Endometrial microvascular endothelial cells (primary cell): ENCODE results near the gene SORBS1. TPM values are rescaled to one million over a fixed set of nuclear protein-coding genes. Genes with fewer than 3 reads are reported as not detected.

Source experiments
- in situ Hi-C: cut with HindIII; loops from 2 replicates; pipeline ENCODE4 v1.10.0; 2017; ENCODE audit warnings: low sequenced_read_pairs, low pct_unique_long_range_greater_than_20kb; ENCODE audit errors: inconsistent ontology term
- total RNA-seq: library from RNA; depleted of rRNA; stranded (reverse); fragments of >200 nt; gene quantifications from one replicate; pipeline ENCODE4 v1.2.3, GENCODE V29; 2015; ENCODE audit errors: inconsistent ontology term

Gene SORBS1
- total RNA-seq, 1 donor from 2014 or later: 4.5 TPM

GRCh38 chr10:95300022-95300539 is 261.1 kb downstream of the SORBS1 start:
- in situ Hi-C loops: no loop called here

GRCh38 chr10:95297402-95297801 is 263.8 kb downstream of the SORBS1 start:
- in situ Hi-C loops: no loop called here

- in situ Hi-C loops: no loop called here
These were observed 264.4 kb downstream of the SORBS1 start for GRCh38 chr10:95296764-95297163.

GRCh38 chr10:95295031-95295755 is 266.0 kb downstream of the SORBS1 start:
- in situ Hi-C loops: no loop called here

DNA sequence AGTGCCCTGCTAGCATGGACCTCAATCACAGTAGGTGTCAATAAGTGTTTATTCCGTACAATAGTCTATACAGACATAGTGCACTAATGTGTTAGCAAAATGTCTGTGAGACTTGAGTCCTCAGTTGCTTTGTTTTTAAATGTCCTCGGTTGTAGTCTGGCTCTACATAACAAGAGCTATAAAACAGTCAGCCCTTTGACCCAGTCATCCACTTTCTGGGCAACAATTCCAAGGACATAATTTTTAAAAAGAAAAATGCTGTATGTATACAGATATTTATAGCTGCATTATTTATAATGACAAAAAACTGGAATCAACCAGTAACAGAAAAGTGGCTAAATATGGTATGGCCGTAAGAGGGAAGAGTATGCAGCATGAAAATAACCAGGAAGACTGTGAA is 267.5 kb downstream of the SORBS1 start:
- in situ Hi-C loops: no loop called here

GRCh38 chr10:95291365-95292039 is 269.7 kb downstream of the SORBS1 start:
- in situ Hi-C loops: no loop called here

- in situ Hi-C loops: no loop called here
These were observed 270.5 kb downstream of the SORBS1 start, which contains the start of gene PDLIM1 for GRCh38 chr10:95290461-95291364. TSS of gene PDLIM1 (minus strand) at chr10:95291003. CDS start at chr10:95290915, 88 bp downstream.

- in situ Hi-C loops: no loop called here
These were observed 271.2 kb downstream of the SORBS1 start for GRCh38 chr10:95289921-95290421.

DNA sequence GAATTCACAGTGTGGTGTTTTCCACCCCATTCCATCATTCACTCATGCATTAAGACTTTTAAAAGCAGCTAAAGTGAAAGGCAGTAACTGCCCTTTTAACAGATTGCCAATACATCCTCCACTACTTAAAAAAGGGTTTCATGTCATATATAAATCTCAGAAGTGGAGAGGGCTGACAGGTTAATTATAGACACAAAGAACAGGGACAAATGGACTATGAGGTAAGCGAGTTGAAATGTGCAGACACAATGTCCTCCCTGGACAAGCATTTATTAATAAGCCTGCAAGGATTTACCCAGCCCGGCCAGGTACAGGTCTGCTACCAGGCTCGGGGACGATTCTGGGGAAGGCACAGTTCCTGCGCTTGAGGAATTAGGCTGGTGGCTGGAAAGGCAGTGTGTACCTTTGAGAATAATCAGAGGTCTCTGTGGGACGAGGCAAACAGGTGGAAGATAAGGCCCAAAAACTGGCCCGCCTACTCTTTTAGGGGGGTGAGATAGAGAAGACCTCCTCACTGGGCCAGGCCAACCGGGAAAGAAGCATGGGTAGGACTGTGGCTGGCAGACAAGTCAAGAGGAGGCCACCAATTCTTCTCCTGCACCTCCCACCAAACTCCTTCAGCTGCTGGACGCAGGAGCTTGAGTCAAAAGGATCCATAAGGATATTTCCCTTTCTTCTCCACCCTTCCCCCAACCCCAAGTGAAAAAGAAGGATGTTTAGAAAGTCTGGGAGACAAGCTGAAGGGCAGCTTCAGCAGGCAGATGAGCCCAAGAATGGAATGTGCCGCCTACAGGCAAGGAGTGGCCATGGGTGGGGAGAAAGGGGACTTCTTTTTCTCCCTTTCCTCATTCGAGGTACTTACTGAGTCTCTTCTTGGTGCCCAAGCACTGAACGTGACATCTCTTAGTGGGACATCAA is 271.9 kb downstream of the SORBS1 start:
- in situ Hi-C loops: no loop called here

DNA sequence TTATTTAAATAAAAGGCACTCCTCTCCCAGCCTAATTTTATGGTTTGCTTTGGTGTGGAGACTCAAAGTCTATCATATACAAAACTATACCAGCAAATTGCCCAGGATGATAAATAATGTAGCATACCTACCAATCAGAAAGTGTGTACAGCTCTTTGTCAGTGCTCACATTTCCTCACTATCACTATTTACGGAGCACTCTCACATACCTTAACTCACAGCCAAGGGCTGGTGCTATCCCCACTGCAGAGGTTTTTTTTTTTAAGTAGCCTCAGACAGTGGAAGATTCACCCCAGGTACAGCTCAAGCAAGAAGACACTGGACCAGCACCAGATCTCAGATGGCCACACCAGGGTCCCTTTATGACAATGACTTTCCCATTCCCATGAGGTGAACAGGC is 272.9 kb downstream of the SORBS1 start:
- in situ Hi-C loops: no loop called here

DNA sequence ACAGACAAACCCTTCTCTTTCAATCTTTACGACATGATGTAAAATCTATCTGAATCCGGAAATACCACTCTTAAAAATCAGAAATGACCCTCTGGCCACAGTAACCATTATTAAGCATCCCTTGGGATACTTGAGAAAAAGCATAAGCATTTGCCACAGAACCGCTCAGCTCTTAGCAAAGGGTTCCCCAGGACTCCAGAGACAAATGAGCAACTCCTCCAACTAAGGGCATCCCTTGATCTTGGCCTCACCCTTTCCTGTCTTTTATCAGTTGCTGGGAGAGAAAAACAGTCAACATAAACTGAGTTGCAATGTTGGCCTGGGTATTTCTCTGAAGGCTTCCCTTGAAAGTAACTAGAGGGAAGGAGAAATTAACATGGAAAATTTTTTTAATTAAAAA is 273.9 kb downstream of the SORBS1 start:
- in situ Hi-C loops: no loop called here

GRCh38 chr10:95286707-95287106 is 274.5 kb downstream of the SORBS1 start:
- in situ Hi-C loops: no loop called here

DNA sequence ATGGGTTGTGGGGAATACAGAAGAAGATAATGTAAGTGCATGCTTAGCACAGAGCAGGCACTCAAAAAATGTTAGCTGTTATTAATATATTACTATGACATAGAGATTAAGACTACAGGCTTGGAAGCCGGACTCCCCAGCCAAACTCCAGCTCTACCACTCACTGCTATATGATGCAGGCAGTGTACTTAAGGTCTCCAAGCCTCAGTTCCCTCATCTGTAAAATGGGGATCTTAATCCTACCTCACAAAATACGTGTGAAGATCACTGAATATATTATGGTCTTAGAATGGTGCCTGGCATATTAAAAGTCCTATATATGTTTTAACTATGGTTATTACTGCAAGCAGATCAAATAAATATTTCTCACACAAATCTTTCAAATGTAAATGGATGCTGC is 275.6 kb downstream of the SORBS1 start:
- in situ Hi-C loops: no loop called here

DNA sequence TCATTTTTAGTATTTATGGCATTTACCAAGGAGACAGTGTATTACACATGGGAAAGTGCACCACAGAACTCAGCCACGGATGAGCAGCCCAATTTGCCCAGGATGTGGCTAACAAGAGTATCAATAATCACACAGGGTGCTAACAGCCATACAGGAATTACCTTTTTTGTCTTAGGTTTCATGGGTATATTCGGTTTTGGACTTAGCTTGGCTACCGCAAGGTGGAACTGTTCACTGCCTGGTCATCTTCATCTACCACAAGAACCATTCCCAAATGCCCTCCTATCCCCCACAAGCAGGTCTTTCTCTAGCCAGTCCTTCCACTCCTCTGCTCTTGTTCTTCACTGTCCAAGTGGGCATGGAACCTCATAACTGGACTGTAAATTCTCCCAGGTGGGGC is 276.4 kb downstream of the SORBS1 start:
- in situ Hi-C loops: no loop called here

GRCh38 chr10:95282107-95282506 is 279.1 kb downstream of the SORBS1 start:
- in situ Hi-C loops: no loop called here

DNA sequence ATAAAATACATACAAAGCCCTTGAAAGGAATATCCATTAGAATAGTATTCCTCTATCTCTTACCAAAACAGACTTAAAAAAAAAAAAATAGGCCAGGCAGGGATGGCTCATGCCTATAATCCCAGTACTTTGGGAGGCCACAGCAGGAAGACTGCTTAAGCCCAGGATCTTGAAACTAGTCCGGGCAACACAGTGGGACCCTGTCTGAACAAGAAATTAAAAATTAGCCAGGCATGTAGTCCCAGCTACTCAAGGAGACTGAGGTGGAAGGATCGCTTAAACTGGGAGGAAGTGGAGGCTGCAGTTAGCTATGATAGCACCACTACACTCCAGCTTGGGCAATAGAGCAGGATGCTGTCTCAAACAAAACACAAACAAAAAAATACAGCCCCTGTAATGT is 280.0 kb downstream of the SORBS1 start:
- in situ Hi-C loops: no loop called here

DNA sequence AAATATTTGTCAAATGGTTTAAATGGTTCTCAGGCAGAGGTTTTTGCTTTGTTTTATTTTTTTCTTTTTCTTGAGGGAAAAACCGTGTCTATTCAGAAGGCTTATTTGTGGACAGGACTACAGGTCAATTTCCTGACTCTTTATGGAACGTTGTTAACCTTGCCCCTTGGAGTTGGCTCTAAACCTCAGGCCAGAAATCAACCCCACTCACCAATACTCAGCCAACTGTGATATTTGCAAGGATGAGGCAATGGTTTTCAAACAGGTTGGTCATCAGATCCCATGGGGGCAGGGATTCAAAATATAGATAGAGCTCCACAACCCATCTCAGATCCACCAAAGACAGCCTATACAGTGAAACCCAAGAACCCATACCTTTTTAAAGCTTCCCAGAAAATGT is 280.5 kb downstream of the SORBS1 start:
- in situ Hi-C loops: no loop called here
